ENCODE measurements around the gene MXRA7.
"Not testable (repeated sequence)": the region's sequence is repeated elsewhere in the genome, so short reads cannot be mapped to it uniquely, and the experiment has no call there.

MXRA7 gene

DNA sequence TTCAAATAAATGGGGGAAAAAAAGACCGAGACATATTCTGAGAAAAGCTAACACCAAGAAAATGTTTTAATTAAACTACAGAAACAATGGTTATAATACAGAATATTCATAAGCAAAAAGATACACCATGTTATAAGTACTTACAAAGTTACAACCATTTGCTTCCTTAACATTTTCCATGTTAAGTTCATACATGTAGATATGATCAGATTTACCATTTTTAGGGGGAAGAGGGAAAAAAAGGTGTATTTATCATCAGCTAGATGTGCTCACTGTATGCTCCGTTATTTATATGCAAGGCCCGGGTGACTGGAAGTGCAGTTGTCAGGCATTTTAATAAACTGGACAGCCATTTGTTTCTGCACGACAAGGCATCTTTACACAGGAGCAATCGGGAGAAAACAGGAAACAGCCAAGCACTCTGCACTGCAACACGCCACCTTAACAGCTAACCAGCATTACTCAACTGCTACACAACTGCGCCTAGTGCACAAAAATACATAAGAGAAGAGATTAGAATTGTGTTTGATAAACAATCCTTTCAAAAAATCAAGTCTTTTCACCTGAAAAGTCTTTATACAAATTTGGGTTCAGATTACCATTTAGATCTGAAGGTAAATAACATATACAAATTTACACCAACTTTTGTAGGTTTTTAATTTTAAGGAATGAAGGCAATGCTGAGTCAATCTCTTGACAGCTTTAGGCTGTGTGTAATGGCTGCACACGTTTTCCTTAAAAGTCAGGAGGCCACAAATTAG, 23.5 kb upstream of the MXRA7 start:
- DNase-seq (ENCODE audit: low spot score), result no peak
- in situ Hi-C loops (cut with MboI; ENCODE audit: low pct_unique_long_range_greater_than_20kb, low sequenced_read_pairs, unreplicated experiment), result no loop called here
- TF ChIP-seq, protein P1, sequence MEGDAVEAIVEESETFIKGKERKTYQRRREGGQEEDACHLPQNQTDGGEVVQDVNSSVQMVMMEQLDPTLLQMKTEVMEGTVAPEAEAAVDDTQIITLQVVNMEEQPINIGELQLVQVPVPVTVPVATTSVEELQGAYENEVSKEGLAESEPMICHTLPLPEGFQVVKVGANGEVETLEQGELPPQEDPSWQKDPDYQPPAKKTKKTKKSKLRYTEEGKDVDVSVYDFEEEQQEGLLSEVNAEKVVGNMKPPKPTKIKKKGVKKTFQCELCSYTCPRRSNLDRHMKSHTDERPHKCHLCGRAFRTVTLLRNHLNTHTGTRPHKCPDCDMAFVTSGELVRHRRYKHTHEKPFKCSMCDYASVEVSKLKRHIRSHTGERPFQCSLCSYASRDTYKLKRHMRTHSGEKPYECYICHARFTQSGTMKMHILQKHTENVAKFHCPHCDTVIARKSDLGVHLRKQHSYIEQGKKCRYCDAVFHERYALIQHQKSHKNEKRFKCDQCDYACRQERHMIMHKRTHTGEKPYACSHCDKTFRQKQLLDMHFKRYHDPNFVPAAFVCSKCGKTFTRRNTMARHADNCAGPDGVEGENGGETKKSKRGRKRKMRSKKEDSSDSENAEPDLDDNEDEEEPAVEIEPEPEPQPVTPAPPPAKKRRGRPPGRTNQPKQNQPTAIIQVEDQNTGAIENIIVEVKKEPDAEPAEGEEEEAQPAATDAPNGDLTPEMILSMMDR (IDR thresholded peaks at IDR 0.05; ENCODE audit: extremely low read depth, insufficient read depth, missing control alignments), result no peak

- in situ Hi-C loops (cut with MboI; ENCODE audit: low pct_unique_long_range_greater_than_20kb, low sequenced_read_pairs, unreplicated experiment), result no loop called here
- TF ChIP-seq, protein P1 (IDR thresholded peaks at IDR 0.05; ENCODE audit: extremely low read depth, insufficient read depth, missing control alignments), result no peak
- no peak for DNase-seq (ENCODE audit: low spot score)
Measured at GRCh38 chr17:76733618-76733957, 22.8 kb upstream of the MXRA7 start.

DNA sequence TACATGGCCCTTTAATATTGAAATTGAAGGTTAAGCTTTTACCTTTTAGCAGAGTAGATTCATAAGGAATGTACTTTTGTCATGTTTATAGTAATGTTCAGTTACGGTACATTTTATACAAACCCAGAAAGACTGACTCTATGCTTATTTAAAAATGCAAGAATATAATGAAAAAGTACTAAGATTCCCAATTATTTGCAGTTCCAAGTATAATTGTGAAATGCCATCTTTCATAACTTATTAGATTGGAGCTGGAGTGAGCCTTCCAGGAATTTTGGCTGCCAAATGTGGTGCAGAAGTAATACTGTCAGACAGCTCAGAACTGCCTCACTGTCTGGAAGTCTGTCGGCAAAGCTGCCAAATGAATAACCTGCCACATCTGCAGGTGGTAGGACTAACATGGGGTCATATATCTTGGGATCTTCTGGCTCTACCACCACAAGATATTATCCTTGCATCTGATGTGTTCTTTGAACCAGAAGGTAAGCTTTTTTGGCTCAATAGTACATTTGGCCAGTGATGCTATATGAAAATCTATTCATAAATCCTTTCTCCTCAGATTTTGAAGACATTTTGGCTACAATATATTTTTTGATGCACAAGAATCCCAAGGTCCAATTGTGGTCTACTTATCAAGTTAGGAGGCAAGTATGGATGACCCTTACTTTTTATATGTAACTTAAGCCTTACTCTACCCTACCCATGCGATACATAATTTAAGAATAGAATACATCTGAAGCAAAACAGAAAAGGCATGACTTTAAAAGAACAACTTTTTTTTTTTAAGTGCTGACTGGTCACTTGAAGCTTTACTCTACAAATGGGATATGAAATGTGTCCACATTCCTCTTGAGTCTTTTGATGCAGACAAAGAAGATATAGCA, 22.2 kb upstream of the MXRA7 start:
- TF ChIP-seq, protein P1 (IDR thresholded peaks at IDR 0.05; ENCODE audit: extremely low read depth, insufficient read depth, missing control alignments), result no peak
- no peak for DNase-seq (ENCODE audit: low spot score)
- in situ Hi-C loops (cut with MboI; ENCODE audit: low pct_unique_long_range_greater_than_20kb, low sequenced_read_pairs, unreplicated experiment), result no loop called here

GRCh38 chr17:76731800-76732733, 21.3 kb upstream of the MXRA7 start:
- in situ Hi-C loops (cut with MboI; ENCODE audit: low pct_unique_long_range_greater_than_20kb, low sequenced_read_pairs, unreplicated experiment), result not testable (repeated sequence)

DNA sequence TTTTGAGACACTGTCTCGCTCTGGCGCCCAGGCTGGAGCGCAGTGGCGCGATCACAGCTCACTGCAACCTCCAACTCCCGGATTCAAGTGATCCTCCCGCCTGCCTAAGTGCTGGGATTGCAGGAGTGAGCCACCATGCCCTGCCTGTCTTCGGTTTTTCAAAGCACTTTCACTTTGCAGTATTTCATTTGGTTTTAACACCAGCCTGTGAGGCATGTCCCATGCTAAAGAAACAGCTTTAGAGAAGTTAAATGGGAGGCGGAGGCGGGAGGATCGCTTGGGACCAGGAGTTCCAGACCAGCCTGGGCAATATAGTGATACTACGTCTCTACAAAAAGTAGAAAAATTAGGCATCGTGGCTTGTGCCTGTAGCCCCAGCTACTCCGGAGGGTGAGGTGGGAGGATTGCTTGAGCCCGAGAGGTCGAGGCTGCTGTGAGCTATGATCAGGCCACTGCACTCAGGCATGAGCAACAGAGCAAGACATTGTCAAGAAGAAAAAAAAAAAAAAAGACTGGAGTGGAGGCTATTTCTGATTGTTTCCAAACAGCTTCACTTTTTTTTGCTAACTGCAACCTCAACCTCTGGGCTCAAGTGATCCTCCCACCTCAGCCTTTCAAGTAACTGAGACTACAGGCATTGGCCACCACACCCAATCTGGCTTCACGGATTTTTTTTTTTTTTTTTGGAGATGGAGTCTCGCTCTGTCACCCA, 17.1 kb upstream of the MXRA7 start:
- DNase-seq (ENCODE audit: low spot score), result no peak
- TF ChIP-seq, protein P1 (IDR thresholded peaks at IDR 0.05; ENCODE audit: extremely low read depth, insufficient read depth, missing control alignments), result no peak
- in situ Hi-C loops (cut with MboI; ENCODE audit: low pct_unique_long_range_greater_than_20kb, low sequenced_read_pairs, unreplicated experiment), result no loop called here

More at GRCh38 chr17:76731800-76732733, 21.3 kb upstream of the MXRA7 start:
- not testable (repeated sequence) for DNase-seq (ENCODE audit: low spot score)

- peak; percentile 81 for DNase-seq (ENCODE audit: low spot score)
- in situ Hi-C loops (cut with MboI; ENCODE audit: low pct_unique_long_range_greater_than_20kb, low sequenced_read_pairs, unreplicated experiment), result no loop called here
- TF ChIP-seq, protein P1 (IDR thresholded peaks at IDR 0.05; ENCODE audit: extremely low read depth, insufficient read depth, missing control alignments), result peak; percentile 81
Measured at GRCh38 chr17:76726776-76727718, 16.3 kb upstream of the MXRA7 start, which contains the start of gene METTL23. Gene METTL23, plus strand, starts transcription at chr17:76726839. Its CDS starts 2,872 bp downstream, at chr17:76729711.

Measured in GM13977 (cell line).